ENCODE data around the gene RO60.

Gene RO60

GRCh38 chr1:193062698-193063463 lies 3.5 kb downstream of the RO60 start:
- no peak for DNase-seq

GRCh38 chr1:193065954-193066353 lies 6.5 kb downstream of the RO60 start:
- DNase-seq: no peak

DNA sequence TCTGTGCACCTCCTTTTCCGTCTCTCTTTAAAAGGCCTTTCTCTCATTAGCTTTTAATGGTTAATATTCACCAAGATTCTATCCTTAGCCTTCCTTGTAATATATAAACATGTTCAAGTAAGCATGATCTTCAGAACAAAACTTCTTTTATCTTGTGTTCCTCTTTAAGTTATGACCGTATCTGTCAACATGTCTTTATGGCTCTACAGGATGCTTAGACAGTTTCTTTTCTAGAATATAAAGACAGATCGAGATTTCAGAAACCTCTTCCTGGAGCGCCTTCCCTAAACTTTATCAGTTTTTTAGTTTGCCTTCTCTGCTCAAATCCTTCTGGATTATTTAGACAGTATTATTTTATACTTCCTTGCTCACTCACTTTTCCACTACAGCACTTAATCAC lies 7.2 kb downstream of the RO60 start:
- no peak for DNase-seq

DNA sequence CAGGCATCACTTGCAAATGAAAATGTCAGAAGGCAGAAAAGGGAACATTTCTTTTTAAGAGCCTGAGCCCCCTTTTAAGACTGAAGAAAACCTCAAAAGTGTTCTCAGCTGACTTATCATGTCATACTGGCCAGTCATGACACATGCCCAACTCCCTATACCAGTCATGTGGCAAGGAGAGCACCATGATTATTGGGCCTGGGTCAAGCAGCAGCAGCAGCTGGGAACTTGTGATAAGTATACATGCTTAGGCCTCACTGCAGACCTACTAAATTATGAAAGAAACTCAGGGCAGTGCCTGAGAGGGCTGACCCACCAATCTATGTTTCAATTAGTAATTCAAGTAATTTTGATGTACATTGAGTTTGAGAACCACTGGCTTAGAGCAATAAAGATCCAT lies 8.6 kb downstream of the RO60 start:
- DNase-seq: no peak

GRCh38 chr1:193069748-193070385 lies 10.5 kb downstream of the RO60 start:
- no peak for DNase-seq

- no peak for DNase-seq
Observed at GRCh38 chr1:193070386-193070753, 11.0 kb downstream of the RO60 start.

DNA sequence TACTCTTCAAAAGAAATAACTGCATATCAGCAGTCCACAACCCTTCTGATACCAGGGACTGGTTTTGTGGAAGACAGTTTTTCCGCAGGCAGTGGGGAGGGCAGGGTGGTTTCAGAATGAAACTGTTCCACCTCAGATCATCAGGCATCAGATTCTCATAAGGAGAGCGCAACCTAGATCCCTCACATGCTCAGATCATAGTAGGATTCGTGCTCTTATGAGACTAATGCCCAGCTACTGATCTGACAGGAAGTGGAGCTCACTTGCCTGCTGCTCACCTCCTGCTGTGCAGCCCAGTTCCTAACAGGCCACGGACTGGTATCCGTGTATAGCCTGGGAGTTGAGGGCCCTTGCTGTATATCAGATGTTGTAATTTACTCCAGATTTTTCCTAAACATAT lies 11.5 kb downstream of the RO60 start:
- DNase-seq: no peak

DNA sequence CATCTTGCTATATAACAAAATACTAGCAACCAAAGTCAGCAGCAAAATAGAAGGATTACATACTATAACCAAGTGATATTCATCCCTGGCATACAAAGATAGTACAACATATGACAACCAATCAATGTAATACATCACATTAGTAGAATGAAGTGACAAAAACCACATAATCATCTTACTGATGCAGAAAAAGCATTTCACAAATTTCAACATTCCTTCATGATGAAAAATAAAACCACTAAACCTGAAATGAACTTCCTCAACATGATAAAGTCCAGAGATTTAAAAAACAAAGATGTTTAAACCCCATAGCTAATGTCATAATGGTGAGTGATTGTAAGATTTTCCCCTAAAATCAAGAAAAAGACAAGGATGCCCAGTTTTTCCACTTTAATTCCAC lies 18.6 kb downstream of the RO60 start:
- no peak for DNase-seq

- DNase-seq: no peak
Observed at GRCh38 chr1:193079187-193079586, 19.8 kb downstream of the RO60 start.

DNA sequence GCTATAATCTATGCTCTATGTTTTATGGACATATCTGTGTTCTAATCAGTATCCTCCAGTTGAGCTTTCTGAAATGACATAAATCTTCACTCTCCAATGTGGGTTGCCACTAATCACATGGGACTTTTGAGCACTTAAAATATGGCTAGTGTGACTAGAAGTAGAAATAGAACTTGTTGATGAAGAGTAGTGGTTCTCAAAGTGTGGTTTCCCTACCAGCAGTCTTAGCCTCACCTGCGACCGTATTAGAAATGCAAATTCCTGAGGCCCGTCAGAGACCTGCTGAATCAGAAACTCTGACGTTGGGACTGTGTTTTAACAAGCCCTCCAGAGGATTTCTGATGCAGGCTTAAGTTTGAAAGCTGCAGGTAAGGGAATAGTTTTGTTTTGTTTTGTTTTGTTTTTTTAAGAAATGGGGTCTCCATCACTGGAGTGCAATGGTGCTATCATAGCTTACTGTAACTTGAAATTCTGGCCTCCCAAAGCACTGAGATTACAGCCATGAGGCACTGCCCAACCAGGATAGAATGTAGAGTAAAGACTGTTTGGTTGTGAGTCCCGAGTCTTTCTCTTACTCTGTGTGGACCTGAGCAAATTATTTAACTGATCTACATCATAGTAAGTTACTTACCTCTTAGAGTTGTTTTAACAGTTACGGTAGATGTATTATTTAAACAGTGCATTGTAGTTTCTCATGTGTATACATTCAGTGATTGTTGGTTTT lies 24.1 kb downstream of the RO60 start:
- DNase-seq: no peak

- no peak for DNase-seq
Observed at GRCh38 chr1:193085263-193085662, 25.9 kb downstream of the RO60 start.

DNA sequence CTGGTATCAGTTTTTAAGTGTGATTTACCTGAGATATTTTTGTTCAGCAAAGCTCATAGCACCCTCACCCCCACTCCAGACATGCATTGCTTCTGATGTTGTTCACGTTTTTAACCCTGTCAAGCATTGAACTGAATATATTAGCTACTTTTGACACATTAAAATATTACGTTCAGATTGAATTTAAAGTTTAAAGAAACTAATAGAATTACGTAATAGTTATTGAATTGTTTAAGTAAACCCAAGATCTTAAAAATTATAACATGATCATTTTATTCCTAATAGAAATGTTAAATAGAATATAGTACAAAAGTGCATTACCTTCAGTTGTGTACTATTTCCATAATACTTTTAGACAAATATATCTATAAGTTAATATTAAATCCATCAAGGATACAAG lies 26.9 kb downstream of the RO60 start:
- DNase-seq: no peak

- DNase-seq: no peak
Observed at GRCh38 chr1:193087893-193088292, 28.5 kb downstream of the RO60 start.

DNA sequence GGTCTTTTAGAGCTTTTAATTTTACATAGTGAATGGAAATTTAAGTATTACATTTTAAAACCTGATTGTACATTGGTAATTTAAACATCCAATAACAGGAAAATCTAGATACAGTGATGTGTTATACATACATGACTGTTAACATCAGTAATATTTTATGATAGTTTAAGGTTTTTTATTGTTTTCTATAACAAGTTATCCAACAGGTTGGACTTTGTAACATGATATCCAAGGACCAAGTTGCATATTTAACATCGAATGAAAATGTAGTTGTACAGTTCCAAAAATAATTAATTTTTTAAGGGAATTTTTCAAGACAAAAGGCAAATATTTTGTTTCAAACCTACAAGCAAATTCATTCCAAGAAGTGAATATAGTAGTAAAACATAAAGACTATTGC lies 31.5 kb downstream of the RO60 start:
- DNase-seq: no peak

DNA sequence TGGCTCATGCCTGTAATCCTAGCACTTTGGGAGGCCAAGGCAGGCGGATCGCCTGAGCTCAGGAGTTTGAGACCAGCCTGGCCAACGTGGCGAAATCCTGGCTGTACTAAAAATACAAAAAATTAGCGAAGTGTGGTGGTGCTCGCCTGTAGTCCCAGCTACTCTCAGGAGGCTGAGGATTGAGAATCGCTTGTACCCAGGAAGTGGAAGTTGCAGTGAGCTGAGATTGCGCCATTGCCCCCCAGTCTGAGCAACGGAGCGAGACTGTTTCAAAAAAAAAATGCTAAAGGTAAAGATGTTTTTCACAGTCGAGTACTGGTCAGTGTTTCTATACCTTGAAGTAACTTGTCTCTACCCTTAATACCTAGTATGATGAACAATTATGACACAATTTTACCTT lies 34.7 kb downstream of the RO60 start:
- DNase-seq: no peak

GRCh38 chr1:193102662-193103061 lies 43.2 kb downstream of the RO60 start:
- no peak for DNase-seq

- no peak for DNase-seq
Observed at GRCh38 chr1:193103759-193104501, 44.5 kb downstream of the RO60 start.

GRCh38 chr1:193104502-193104906 lies 45.1 kb downstream of the RO60 start:
- DNase-seq: no peak

DNA sequence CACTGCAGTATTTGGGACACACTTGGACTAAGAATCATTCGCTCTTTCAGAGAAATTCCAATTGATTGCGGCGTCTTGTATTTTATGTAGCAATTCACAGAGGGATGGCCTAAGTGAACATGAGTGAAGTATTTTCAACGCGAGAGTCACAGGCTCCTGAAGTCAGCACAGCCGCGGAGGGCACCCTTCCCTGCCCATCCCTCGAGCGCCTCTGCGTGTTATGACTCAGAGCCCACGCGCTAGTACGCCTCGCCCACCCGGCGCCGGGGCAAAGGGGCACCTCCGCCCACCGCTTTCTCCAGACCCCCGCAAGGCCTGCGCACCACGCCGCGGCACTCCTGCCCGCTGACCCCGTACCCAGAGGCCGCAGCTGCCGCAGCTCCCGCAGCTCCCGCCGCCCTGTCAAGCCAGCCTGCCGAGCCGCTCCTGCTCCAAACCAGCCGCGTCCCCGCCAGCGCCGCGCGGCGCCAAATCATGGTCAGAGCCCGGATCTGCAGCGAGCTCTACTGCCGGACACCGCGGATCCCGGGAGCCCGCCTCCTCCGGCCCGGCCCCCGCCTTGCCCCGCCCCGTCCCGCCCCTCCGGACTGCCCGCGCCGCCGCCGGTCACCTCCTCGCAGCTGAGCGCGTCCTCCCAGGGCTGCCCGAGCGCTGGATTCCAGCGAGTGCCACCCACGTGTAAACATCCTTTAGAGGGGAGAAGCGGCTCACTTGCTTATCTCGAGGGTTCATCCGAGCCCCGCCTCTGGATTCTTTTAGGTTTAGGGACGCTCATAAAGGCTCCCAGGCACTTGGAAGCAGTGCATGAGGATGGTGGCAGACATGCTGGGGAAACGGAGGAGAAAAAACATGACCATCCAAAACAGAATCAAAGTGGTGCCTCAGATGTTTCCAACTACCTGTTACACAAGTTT lies 45.8 kb downstream of the RO60 start, which contains the start of gene GLRX2:
Gene GLRX2 (minus strand): TSS at position 508 of the 914 bp plus-strand sequence. CDS start 32 bp downstream, at position 476.
- DNase-seq: peak; percentile 59

- DNase-seq: no peak
Observed at GRCh38 chr1:193105821-193106177, 46.4 kb downstream of the RO60 start.

DNA sequence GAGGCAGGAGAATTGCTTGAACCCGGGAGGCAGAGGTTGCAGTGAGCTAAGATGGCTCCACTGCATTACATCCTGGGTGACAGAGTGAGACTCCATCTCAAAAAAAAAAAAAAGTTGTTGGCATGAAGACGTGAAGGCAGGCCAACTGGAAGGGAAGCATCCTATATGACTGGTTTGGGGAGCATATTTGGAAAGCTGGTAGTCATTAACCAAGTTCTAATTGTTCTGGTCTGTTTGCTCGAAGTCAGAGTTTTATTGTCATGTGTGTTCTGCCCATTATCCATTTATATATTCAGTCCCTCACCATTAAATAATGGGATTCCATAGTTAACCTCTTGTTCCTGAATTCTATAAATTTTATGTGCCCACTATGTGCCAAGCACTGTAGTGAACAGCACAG lies 49.1 kb downstream of the RO60 start:
- no peak for DNase-seq

All from activated gamma-delta T cell treated with Interleukin-2 at 50 U/mL for 16 hours (primary cell).